ENCODE data around the gene SLC35F4.
A peak's percentile ranks its signal among the peaks of the same experiment; 100 is the strongest.

Gene SLC35F4

DNA sequence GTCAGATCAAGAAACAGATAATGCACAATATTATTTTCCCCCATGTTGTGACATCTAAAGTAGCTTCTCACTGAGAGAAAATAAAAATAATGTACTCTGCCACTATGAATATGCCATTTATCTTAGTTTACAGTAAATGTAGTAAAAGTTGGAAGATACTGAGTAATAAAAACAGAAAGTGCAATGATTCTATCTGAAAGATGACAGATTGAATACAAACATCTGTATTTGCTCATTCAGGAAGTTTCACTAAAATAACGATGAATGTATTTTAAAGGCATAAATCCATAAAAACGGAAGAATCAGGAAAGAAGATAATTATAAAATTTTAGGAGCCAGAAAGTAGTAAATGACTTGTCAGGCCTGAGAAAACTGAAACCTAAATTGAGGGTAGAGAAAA, 18.2 kb downstream of the SLC35F4 start:
- no peak for DNase-seq

DNA sequence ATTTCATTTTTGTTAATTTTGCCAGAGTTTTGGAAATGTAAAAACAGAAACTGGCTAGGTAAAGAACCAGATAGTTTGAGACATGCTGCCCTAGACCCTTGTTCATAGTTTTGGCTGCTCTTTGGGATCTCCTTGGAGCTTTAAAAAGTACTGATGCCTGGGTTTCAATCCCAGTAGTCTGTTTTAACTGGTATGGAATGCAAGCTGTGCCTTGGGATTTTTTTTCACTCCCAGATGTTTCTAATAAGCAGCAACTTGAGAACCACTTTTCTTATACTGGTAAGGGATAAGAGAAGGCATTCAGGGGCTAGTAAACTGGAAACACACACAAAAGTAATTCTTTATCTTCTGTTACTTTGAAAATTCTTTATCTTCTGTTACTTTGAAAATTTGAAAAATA, 18.8 kb downstream of the SLC35F4 start:
- DNase-seq = no peak

DNA sequence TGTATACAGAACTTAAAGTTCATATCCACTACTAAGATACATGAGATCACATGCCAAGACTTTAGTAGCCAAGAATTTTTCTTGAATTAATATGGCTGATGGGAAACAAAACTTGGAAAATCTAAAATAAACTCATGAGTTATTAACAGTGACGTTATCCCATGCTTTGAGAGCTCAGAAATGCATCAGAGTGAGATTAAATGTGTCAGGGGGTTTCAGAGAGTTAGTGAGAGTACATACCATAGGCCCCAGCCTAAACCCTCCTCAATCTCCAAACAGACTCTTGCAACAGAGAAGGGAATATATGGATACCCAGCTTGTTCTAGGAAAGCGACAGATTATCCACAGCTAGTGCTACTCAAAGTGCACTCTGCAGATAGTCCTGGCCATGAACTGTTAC, 19.3 kb downstream of the SLC35F4 start:
- no peak for DNase-seq

DNA sequence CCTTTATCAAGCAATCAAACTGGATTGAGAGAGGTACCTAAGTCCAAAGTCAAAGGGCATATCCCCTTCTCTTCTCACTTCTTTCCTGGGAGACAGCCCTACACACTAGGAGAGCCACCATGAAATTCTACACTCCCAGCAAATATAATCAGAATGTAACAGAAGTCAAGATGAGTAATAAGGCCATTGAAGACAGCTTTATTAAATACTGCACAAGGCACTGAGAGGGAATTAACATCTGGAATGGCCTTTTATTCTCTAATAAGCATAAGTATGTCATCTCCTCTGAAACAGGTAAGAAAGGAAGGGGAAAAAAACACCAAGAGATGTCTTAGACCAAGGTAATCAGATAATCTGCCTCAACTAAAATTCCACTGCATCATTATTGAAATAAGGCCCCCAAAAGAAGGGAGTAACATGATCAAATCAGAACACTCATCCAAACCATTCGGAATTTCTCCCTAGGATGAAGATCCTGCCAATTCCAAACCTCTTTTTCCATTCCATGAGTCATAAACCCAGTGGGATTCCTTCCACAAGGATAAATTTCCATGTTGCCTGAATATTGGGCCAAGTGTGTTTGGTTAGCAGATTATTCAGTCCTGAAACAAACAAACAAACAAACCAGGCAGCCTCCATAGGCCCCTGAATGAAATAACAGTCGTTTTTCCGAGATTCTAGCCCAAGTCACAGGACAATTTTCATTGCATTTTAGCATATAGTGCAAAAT, 19.9 kb downstream of the SLC35F4 start:
- DNase-seq = no peak

DNA sequence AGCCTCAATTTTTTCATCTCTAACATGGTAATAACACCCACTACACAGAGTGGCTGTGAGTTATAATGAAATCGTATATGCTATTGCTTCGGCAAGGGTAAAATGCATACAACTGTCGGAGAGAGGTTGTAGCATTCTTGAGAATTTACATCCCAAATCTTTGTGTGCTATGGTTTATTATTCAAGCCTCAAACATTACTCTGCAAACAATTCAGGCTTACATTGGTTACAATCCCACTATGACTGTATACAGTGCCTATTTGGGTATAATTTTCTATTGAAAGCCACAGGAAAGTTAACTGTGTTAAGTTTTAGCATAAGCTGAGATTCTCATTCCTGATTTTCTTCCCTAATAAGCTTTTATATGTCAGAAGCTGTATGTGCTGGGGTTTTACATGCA, 20.6 kb downstream of the SLC35F4 start:
- no peak for DNase-seq

DNA sequence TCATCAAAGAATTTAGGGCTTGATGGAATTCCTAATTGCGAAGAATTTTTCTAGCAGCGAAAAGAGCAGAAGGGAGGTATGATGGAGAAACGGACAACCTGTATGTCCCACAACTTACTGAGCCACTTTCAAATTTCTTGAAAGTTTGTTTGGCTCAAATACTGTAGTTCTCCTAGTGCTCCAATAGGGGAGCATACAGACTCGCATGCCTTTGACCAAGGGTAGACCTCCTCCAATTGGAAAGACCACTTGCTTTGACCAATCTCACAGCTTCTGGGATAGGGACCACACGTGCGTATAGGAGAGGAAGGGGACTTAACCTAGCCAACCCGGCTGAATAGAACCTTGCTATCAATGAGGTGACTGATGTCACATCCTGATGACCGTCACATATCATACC, 28.6 kb downstream of the SLC35F4 start:
- no peak for DNase-seq

DNA sequence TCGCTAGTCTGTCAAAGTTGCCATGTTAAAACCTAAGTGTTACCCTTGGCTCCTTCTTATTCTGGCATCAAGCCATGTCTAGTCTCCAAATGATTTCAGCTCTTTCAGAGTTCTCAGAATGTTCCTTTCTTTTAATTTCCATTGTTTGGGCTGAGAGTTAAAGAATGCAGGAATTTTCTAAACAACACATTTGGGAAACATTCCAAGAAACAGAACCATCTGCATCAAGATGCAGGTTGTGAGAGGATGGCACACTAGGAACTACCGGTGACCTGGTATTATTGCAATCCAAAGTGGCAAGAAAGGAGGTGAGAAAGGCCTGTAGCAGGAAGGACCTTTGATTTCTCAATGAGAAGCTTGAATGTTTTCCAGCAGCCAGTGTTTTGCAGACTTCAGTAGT, 30.1 kb downstream of the SLC35F4 start:
- no peak for DNase-seq

DNA sequence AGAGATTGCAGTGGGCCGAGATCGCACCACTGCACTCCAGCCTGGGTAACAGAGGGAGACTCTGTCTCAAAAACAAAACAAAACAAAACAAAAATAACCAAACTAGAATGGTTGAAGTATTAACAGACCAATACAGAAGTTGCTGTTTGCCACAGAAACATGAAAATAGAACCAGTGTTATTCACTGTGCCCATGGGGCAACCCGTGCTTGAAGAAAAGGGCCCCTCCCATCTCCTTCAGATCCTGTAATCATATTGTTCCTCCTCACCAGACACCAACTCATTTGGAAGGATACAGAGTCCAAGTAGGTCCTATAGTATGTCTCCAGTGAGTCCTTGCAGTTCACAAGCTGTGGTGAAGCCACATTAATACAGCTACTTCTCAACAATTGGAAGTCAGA, 30.9 kb downstream of the SLC35F4 start:
- DNase-seq = no peak

DNA sequence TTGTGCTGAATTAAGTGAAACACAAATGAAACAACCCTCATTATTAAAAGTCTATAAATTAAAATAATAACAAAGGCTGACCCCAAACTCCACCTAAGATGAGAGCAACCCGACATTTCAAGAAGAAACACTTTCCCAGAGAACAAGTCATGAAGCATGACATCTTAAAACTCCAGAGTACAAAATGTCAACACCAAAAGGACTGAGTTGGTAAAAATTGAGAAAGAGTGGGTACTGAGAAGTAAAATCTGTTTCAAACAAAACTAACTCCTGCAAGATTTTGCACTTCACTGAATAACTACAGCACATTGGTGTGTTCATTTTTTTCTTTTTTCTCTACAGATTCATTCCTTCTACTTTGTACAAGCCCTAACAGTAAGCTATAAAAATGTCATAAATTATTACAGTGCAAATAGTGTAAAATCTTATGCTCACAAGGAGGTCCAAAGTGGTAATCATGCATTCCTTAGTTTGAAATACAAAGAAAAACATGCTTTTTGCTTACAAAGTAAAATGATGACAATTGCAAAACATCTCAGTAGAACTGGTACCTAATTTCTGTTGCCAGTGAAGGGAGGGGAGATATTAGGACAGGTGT, 31.8 kb downstream of the SLC35F4 start:
- DNase-seq = no peak

DNA sequence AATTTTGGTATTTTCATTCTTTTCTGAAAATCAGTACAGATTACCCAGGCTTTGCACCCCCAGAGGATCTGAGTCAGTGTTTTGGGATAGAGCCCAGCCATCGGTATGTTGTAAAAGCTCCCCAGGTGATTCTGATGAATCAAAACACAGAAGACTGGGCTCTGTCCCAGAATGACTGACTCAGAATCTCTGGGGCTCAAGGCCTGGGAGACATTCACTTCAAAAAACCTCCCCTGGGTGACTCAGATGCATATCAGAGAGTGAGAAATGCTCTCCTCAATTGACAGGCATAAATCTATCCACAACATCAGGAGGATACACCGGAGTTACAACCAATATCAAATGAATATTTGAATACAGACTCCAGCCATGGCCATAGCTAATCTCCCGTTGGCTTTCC, 32.6 kb downstream of the SLC35F4 start:
- peak; percentile 7 for DNase-seq

DNA sequence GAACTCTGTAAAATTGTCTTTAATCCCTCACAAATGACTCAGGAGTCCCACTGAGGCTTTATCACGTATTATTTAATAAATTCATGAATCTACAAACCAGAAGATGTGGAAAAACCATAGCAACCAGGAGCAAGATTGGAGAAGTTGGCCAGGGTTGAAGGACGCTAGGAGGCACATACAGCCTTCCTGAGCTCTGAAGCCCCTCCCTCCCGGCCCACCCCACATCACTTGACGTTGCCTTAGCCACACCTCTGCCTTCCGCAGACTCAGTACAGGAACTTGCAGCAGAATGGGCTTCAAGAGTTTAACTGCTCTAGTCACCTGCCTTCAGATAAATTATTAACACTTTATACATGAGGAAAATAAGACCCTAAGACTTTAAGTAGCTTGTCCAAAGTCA, 33.9 kb downstream of the SLC35F4 start:
- DNase-seq = no peak

DNA sequence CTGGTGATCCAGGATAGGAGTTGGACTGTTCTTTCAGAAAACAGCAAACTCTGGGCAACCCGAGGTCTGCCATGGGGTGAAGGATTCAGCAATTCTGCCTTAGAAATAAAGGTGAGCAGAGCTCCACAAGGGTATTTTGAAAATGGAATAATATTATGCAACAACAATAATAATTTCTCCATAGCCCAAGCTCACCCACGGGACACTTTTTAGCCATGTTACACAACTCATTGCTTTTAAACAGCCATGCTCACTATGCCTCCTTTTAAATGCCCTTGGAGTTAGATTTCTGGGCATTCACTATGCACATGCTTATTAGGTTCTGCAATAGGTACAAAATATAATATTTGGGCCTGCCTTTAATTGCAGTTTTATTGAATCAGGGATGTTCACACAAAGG, 37.2 kb downstream of the SLC35F4 start:
- no peak for DNase-seq

DNA sequence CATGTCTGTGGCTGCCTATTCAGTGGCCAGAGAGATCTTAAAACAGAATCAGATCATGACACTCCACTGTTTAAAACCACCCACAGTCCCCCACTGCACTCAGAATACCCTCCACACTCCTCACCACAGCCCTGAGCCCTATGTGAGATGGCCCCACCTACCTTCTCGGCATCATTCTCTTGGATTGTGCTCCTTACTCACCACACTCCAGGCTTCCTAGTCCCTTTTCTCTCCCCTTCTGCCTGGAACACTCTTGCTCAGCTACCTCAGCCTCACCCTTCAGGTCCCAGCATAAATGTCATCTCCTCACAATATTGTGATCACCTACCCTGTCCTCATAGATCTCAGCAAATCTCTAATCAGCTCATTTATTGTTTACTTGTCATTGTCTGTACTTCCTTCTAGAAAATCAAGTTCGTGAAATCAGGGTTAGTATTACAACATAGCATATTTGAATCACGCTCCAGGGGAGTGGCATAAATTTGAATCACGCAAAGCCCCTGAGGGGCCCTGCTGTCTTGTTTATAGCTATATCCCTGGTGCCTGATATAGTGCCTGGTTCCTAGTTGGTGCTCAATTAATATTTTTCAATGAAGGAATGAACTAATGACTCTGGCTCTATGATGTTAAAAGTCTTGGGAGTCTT, 42.8 kb downstream of the SLC35F4 start:
- DNase-seq = no peak

DNA sequence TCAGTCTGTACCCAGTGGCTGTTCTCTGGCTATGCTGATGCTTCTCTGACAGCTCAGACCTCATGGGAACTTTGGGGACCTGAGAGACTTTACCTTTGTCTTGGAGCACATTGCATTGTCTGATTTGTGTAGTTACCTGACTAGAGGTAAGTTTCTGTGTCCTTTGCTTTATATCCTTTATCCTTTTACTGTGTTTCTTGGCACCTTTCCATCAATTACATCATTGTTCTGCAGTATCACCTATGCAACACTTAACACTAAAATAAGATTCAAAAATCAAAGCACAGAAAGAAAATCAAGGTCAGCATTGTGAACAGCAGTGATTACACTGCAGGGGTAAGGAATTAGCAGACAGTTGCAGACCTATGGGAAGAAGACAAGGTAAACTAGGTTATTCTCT, 43.8 kb downstream of the SLC35F4 start:
- DNase-seq = no peak

DNA sequence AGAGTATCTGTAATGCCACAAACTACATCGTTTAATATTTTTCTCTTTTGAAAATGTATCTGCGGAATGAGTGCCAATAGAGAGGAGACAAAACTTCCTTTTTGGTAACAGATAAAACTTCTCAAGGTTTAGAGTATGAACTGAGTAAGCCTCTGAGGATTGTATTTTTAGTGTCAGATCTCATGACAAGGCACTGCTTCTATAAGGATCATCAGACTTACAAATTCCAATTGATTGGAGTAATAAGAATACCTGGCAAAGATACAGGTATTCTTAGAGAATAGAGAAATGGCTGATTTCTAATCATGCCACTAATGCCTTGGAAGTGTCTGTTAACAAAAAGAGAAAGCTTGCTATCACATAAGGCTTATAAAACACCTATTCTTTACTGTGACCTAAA, 45.3 kb downstream of the SLC35F4 start:
- DNase-seq = no peak

DNA sequence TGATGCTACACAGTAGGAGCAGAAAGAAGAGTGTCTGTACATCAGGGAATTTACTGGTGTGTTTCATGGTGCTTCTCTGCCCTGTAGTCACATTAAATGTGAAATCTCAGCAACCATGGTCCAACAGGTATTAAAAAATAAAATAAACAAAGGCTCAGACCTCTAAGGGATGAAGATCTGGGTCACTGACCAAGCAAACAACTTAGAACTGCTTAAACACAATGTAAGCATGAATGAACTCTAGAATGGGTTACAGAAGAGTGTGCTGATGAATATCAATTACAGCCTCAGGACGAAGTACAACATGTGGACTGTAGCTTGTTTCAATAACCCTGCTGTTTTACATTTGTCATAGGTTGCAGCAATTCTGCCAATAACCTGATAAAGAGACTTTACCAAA, 47.4 kb downstream of the SLC35F4 start:
- no peak for DNase-seq

DNA sequence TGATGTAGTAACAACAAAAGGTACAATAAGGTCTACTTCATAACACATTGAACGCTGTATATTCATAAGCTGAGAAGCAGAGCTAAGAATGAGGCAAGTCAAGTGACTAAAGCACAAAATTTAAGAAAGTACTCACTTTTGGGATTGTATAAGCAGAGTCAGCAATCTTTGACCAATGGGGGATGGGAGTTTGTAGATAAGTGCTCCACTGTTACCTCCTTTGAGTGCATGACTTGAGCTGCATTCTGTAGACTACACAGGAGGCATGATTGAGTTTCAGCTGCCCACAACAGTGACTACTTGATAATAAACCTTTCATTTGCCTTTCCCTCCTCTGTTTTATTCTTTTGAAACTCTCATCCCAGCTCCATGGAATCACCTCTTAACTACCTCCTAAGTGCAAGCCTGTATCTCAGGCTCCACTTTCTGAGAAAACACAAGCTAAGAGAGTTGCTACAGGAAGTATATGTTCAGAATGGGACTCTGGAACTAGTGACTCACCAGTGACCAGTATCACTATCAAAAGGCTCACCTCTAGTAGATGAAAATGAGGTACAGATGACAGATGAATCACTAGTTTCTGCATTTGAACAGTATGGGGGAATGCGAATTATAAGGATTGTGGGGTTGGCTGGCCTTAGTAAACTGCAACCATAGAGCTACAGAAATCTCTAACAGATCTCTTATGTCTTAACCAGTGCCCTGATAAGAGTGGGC, 49.2 kb downstream of the SLC35F4 start:
- peak; percentile 44 for DNase-seq

DNA sequence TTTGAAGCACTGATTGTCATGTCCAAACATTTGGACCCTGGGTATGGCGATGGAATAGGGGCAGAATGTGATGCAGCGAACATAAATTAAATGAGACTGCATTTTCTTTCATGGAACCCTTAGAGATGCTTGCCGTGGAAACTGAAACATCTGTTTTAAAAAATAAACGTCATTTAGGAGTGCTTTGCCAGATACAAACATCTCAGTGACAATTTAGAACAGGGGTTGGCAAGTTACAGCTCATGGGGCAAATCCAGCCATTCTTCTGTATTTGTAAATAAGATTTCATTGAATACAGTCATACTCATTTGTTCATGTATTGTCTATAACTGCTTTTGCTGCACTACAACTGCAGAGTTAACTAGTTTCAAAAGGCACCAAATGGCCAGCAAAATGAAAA, 51.2 kb downstream of the SLC35F4 start:
- DNase-seq = no peak

DNA sequence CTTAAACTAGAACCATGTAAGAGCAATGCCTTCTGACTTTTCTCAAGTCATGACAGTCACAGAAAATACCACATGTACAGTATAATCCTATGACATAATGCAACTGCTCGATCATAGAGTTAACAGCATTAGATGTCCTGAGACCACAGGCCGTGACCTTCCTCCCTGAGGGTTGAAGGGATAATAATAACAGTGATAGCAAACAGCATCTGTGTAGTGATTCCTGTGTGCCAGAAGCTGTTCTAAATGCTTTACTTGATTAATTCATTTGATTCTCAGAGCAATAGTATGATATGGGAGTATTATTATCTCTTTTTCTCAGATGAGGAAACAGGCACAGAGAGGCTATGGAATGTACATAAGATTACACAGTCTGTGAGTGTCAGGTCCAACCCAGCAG, 53.2 kb downstream of the SLC35F4 start:
- no peak for DNase-seq

DNA sequence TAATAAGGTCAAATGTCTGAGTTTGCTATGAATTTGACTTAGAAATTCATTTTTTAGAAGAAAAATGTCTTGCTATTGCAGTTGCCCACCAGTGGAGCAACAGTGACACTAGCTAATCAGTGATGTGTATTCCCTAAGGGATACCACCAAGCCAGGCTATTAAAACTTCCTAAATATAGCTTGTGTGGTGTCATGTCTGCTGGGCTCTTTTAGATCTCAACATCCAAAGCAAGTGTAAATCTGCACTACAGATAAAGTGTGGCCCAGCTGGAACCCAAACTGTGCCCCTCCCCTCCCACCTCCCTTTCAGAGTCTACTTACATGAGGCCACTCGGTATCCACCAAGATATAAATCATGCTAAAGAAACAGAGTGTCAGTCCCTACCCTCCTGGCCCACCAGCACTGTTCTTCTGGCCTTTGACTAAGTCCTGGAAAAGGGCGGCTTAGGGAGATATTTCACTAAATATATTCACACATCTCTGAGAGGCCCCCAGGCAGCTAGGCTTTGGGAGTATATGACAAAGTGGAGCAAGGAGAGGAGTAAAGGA, 53.8 kb downstream of the SLC35F4 start:
- no peak for DNase-seq

DNA sequence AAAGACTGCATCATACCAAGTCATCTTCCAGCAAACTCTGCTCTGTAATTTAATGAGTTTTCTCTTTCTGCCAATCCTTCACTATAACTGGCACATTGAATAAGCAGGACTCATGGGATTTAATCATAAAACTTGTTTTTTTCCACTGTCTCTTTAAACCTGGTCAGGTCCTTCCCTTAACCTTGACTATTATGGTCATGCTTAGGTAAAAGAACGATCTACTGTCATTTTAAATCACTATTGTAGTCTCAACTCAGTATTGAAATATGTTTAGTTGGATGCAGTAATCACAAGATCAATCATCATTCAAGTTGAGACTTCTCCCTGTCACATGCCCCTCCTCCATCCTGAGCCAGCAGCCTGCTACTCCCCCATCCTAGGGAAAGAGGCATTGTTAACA, 56.1 kb downstream of the SLC35F4 start:
- no peak for DNase-seq

DNA sequence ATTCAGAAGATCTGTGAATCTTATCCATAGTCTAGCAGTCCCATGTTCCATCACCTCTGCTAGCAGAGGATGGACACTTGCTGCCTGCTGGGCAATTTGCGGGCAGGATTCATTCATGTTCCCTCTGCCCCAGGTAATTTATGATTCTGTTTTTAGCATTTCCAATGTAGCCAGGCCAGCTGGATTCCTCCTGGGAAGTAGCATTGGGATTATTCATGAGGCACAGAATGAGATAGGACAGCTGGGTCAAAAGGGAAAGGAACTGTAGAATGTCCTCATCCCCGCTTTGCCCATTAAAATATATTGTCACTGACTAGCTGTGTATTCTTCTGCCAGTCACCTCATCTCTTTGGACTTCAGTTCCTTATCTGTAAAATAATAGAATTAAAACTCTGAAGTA, 68.7 kb downstream of the SLC35F4 start:
- no peak for DNase-seq

DNA sequence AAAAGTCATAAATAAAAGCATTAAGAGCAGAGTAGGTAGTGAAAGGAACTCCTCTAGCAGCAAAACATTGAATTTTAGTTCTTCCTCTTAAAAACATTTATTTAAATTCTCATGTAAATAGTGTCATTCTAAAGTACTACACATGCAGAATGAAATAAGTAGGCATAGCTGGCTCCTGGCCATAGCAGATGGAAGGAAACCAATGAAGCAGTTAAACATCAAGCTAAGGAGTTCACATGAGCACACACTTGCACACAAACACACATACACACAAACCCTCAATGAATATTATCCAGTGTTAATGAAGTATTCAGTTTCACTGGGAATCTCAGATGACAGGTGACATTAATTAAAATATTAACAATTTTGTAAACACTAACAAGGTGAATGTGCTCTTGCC, 69.3 kb downstream of the SLC35F4 start:
- no peak for DNase-seq

DNA sequence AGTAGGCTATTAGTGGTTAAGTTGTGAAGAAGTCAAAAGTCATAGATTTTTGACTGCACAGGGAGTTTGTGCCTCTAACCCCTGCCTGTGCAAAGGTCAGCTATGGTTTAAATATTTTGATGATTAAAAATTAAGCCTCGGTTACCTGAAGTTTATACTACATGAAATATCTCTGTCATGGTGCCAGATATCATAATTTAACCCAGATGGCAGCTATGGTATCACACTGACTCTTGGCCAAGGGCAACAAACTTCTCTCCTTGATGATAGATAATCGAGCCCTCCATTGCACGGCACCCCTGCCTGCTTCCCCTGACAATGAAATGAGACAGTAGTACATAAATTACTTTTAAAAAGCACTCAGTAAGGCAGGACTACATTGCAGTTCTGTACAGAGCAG, 80.8 kb downstream of the SLC35F4 start:
- DNase-seq = no peak
